GM19467 (cell line): ENCODE measurements around the gene PGGHG.
"Not testable (repeated sequence)": the region's sequence is repeated elsewhere in the genome, so short reads cannot be mapped to it uniquely, and the experiment has no call there.

Source experiments
- ATAC-seq: cut with Tn5 transposase; IDR thresholded peaks from one replicate; pipeline ENCODE4 v1.9.1; 2021; ENCODE audit warnings: mild to moderate bottlenecking, moderate library complexity; ENCODE audit not compliant: unreplicated experiment

The PGGHG gene

GRCh38 chr11:326842-327580, 38.1 kb downstream of the PGGHG start:
- ATAC-seq: peak; percentile 62

DNA sequence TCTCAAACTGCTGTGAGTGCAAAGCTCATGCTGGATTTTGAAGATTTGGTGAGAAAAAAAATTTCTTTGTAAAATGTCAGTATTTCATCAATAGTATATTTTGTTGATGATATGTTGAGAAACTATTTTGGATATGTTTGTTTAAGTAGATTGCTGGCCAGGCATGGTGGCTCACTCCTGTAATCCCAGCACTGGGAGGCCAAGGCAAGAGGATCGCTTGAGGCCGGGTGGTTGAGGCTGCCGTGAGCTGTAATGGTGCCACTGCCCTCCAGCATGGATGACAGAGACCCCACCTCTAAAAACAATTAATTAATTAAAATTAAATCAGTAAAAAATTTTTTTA, 38.6 kb downstream of the PGGHG start:
- ATAC-seq: no peak

DNA sequence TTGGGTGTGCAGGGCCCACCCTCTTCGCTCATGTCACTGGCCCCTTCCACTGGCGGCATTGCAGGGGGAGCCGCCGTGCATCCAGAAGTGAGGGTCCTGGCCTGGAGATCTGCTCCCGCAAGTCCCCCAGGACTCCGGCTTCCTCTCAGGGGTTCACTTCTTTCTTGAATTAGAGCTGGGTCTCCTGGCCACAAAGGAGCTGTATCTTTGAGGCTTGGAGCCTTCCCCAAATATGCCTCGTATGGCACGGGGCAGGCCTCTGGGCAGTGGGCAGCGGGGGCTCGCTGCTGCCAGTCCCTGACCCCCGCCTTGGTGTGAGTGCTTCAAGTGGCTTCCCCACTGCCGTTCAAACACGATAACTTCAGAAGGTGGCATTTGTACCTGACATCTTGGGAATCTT, 39.1 kb downstream of the PGGHG start:
- ATAC-seq: no peak

DNA sequence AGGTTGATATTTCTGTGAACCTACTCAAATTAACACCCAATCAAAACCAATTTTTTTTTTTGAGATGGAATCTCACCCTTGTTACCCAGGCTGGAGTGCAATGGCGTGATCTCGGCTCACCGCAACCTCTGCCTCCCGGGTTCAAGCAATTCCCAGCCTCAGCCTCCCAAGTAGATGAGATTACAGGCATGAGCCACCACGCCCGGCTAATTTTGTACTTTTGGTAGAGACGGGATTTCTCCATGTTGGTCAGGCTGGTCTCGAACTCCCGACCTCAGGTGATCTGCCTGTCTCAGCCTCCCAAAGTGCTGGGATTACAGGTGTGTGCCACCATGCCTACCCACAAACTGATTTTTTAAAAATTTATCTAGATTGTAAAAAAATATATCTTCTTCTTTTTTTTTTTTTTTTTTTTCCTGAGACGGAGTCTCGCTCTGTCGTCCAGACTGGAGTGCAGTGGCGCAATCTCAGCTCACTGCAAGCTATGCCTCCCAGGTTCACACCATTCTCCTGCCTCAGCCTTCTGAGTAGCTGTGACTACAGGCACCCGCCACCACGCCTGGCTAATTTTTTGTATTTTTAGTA, 39.7 kb downstream of the PGGHG start:
- not testable (repeated sequence) for ATAC-seq

- no peak for ATAC-seq
These were observed 40.9 kb downstream of the PGGHG start for GRCh38 chr11:329886-330253.

DNA sequence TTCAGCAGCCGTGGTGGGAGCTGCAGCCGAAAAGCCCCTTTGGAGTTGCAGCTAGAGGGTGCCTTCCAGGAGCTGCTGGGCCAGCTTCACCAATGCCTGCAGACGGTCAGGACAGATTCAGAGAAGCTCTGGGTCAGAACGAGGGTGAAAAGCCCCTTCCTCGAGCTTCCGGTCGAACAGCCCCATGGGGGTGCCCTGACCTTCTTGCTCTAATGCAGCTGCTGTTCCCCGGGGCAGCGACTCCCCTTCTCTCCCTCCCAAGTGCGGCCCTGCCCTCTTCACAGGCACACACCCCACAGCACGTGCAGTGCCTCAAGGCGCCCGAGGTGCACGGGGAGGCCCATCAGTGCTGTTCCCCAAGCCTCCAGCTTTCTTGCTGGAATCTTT, 41.4 kb downstream of the PGGHG start:
- ATAC-seq: no peak

- no peak for ATAC-seq
These were observed 41.9 kb downstream of the PGGHG start for GRCh38 chr11:330694-331357.

- no peak for ATAC-seq
These were observed 42.6 kb downstream of the PGGHG start for GRCh38 chr11:331358-332060.

- ATAC-seq: no peak
These were observed 43.9 kb downstream of the PGGHG start for GRCh38 chr11:332651-333480.

DNA sequence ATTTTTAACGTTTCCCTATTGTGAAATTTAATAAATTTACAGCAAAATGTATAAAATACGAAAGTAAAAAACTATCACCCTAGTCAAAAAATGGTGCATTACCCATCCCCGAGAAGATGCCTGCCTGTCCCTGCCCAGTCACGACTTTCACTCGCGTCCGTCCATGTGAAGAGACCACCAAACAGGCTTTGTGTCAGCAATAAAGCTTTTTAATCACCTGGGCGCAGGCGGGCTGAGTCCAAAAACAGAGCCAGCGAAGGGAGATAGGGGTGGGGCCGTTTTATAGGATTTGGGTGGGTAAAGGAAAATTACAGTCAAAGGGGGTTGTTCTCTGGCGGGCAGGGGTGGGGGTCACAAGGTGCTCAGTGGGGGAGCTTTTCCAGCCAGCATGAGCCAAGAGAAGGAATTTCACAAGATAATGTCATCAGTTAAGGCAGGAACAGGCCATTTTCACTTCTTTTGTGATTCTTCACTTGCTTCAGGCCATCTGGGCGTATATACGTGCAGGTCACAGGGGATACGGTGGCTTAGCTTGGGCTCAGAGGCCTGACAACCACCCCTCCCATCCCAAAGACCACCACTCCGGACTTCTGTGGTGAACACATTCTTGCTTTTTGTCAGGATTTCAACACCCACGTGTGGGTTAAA, 44.8 kb downstream of the PGGHG start:
- not testable (repeated sequence) for ATAC-seq

DNA sequence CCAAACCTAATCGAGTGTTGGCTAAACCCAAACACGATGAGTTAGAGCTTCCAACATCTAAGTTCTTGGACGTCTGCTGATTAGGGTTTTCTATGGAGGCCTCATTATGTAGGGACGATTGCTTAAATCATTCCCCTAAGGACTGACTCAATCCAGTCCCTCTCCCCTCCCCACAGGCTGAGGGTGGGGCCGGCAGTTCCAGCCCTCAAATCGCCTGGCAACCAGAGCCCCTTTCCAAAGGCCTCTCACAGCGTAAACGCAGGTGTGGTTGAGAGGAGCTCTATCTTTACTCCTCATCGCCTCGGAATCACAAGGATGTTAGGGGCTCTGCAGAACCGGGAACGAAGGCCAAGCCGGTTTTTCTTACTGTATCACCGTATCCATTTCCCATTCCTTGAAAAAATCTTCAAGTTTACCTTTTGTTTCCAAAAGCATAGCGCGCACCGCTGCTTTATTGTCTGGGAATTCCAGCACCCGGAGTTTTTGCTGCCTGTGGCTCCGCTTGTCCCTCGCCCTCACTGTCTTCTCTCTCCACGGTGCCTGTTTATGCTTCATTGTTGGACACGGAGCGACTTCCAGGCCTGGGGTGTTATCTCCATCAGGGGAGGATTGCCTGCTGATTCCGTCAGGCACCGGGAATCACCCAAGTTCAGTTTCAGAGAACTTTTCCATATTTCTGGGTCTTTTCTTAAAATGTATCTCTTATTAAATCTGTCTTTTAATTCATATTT, 45.5 kb downstream of the PGGHG start:
- ATAC-seq: no peak

- ATAC-seq: no peak
These were observed 47.1 kb downstream of the PGGHG start for GRCh38 chr11:335779-336658.

DNA sequence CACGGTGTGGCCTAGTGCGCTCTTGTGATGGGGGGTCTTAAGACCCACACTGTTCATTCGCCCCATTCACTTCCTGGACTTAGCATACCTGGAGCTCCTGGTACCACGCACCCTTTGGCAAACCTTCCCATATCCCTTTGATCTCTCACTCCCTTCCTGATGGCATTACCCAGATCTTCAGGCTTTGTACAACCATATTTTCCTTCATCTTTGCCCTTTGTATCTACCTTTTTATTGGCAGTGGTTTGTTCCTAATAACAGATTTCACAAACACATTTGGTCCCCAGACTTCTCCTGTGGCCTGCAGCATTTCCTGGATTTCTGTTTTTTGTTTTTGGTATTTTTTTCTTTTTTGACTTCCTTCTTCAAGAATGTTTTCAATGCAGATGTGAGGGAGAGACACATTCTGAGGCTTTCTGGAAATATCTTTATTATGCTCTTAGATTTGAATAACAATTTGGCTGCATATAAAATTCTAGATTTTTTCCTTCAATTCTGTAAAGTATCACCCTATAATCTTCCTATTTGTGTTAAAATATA, 47.8 kb downstream of the PGGHG start:
- no peak for ATAC-seq

DNA sequence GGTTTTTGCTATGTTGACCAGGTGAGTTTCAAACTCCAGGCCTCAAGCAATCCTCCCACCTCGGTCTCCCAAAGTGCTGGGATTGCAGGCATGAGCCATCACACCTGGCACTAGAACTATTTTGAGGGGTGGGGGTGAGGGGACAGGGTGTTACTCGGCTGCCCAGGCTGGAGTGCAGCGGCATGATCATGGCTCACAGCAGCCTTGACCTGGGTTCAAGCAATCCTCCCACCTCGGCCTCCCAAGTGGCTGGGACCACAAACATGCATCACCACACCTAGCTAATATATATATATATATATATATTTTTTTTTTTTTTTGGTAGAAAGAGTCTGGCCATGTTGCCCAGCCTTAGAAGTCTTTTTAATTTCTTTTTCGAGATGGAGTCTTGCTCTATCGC, 48.8 kb downstream of the PGGHG start:
- ATAC-seq: no peak

GRCh38 chr11:339963-340362, 51.0 kb downstream of the PGGHG start:
- ATAC-seq: no peak

GRCh38 chr11:340539-341512, 51.9 kb downstream of the PGGHG start:
- ATAC-seq: no peak

DNA sequence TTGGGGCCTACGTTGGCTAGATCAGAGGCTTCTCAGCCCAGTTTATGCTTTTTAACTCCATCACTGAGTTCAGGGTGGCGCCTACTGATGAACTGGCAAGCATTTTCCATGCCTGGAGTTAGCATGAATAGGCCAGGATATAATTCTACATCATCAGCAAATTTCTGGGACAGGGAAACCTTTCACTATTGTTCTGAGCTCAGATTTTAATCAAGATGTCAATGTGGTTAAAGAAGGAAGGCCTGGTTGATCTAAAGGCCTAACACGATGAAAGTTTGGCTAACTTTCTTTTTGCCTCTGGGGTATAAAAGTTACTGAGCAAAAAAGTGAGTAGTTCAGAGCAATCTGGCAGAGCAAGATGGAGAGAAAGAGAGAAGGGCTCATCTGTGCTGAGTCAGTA, 53.4 kb downstream of the PGGHG start:
- ATAC-seq: no peak
